ENCODE results near the gene ZNF836. TPM values are rescaled to one million over a fixed set of nuclear protein-coding genes. Genes with fewer than 3 reads are reported as not detected.

Gene ZNF836
- total and polyA plus RNA-seq, 9 of the 15 experiments (the other 6 are each of a cell fraction or from before 2014, with no cell fraction given) = 0.24 to 0.69 (median 0.64) TPM; not detected in 2

DNA sequence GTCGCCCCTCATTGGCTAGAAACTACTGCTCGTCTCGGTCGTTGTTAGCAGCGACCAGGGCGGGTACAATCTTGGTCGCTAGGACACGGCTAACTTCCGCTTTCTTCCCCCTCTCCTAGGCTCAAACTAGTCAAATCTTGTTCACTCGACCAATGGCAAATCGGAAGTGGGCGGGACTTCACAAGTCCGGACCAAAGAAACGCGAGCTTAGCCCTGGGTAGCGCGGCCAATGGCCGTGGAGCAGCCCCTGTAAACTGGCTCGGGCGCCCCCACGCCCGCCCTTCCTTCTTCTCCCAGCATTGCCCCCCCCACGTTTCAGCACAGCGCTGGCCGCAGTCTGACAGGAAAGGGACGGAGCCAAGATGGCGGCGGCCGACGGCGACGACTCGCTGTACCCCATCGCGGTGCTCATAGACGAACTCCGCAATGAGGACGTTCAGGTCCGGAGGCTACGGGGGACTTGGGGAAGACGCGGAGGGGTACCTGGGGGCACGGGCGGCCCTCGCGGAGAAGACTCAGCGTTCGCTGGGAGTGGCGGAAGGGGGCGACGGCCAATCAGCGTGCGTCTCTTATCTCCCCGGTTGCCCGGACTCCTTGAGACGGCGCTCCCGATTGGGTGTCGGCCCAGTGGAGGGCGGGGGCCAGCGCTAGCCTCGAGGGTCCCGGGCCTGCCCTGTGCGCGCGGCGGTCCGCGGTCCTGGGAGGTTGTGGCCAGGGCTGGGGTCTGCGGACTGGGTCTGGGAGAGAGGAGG, 18.5 kb upstream of the ZNF836 start, which contains the start of gene PPP2R1A (continued):
- TF ChIP-seq NCOA6 (IDR thresholded peaks at IDR 0.05) = no peak
- no peak for TF ChIP-seq ZNF584 (CRISPR knock-in tag; IDR thresholded peaks at IDR 0.05; ENCODE audit: low read depth)
- peak; percentile 43; the same call in 1 of the 2 replicates for TF ChIP-seq ESRRA (IDR thresholded peaks at IDR 0.05; ENCODE audit: borderline replicate concordance, low read depth)
- TF ChIP-seq ZNF551 (CRISPR knock-in tag; IDR thresholded peaks at IDR 0.05) = no peak
- TF ChIP-seq MCM3 (IDR thresholded peaks at IDR 0.05) = no peak
- no peak for TF ChIP-seq FOXP4 (CRISPR knock-in tag; IDR thresholded peaks at IDR 0.05; ENCODE audit: borderline replicate concordance)
- no peak for TF ChIP-seq HDAC6 (IDR thresholded peaks at IDR 0.05; ENCODE audit: low read depth, low read length)
- TF ChIP-seq OTX1 (CRISPR knock-in tag; IDR thresholded peaks at IDR 0.05) = 0 out of 2 replicates have a peak, but pooled peaks have one; percentile 61
- TF ChIP-seq, protein P1, sequence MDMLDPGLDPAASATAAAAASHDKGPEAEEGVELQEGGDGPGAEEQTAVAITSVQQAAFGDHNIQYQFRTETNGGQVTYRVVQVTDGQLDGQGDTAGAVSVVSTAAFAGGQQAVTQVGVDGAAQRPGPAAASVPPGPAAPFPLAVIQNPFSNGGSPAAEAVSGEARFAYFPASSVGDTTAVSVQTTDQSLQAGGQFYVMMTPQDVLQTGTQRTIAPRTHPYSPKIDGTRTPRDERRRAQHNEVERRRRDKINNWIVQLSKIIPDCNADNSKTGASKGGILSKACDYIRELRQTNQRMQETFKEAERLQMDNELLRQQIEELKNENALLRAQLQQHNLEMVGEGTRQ (CRISPR knock-in tag; IDR thresholded peaks at IDR 0.05) = no peak
- TF ChIP-seq RB1 (IDR thresholded peaks at IDR 0.05; ENCODE audit: low read depth) = peak; percentile 35; the same call in 1 of the 2 replicates
- no peak for TF ChIP-seq ZNF175 (CRISPR knock-in tag; IDR thresholded peaks at IDR 0.05; ENCODE audit: low read depth)
- peak; percentile 85 for TF ChIP-seq BRD9 (IDR thresholded peaks at IDR 0.05; ENCODE audit: low read depth, partially characterized antibody)
- TF ChIP-seq ZNF830 (CRISPR knock-in tag; IDR thresholded peaks at IDR 0.05) = 0 out of 2 replicates have a peak, but pooled peaks have one; percentile 44
- TF ChIP-seq NFIC (IDR thresholded peaks at IDR 0.05) = no peak; the same call in none of the 2 replicates
- no peak for TF ChIP-seq PTBP1 (IDR thresholded peaks at IDR 0.05; ENCODE audit: low read depth, low read length)
- TF ChIP-seq CTBP1 (IDR thresholded peaks at IDR 0.05; ENCODE audit: borderline replicate concordance) = peak; percentile 25; the same call in 1 of the 2 replicates
- 0 out of 2 replicates have a peak, but pooled peaks have one; percentile 14 for TF ChIP-seq HDAC2 (IDR thresholded peaks at IDR 0.05)
- no peak for TF ChIP-seq MAFK (IDR thresholded peaks at IDR 0.05; ENCODE audit: low read length)
- no peak for TF ChIP-seq PHF21A (IDR thresholded peaks at IDR 0.05; ENCODE audit: borderline replicate concordance, low read depth)
- no peak for TF ChIP-seq SIRT6 (IDR thresholded peaks at IDR 0.05; ENCODE audit: low read depth, low read length)
- TF ChIP-seq, protein P2, sequence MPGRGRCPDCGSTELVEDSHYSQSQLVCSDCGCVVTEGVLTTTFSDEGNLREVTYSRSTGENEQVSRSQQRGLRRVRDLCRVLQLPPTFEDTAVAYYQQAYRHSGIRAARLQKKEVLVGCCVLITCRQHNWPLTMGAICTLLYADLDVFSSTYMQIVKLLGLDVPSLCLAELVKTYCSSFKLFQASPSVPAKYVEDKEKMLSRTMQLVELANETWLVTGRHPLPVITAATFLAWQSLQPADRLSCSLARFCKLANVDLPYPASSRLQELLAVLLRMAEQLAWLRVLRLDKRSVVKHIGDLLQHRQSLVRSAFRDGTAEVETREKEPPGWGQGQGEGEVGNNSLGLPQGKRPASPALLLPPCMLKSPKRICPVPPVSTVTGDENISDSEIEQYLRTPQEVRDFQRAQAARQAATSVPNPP (IDR thresholded peaks at IDR 0.05; ENCODE audit: borderline replicate concordance, insufficient read depth, insufficient read length) = no peak
- TF ChIP-seq ZNF324 (CRISPR knock-in tag; IDR thresholded peaks at IDR 0.05) = no peak
- TF ChIP-seq KHSRP (IDR thresholded peaks at IDR 0.05) = no peak
- no peak for TF ChIP-seq MYBL2 (IDR thresholded peaks at IDR 0.05; ENCODE audit: low read depth)
- TF ChIP-seq MYBL2 (CRISPR knock-in tag; IDR thresholded peaks at IDR 0.05; ENCODE audit: borderline replicate concordance) = no peak
- TF ChIP-seq KAT7 (CRISPR knock-in tag; IDR thresholded peaks at IDR 0.05; ENCODE audit: borderline replicate concordance) = no peak
- TF ChIP-seq POLR2G (IDR thresholded peaks at IDR 0.05; ENCODE audit: low read depth, low read length) = peak; percentile 98
- no peak for TF ChIP-seq SMAD3 (CRISPR knock-in tag; conservative IDR thresholded peaks at IDR 0.05)

Data from K562 (cell line).